ENCODE results near the gene CFAP161.

GRCh38 chr15:81196576-81197254 lies 62.6 kb downstream of the CFAP161 start, which contains the start of gene IL16:
- no peak for TF ChIP-seq POLR2AphosphoS5 (IDR thresholded peaks at IDR 0.05; ENCODE audit: low read depth, low read length)
- TF ChIP-seq TAF1 (IDR thresholded peaks at IDR 0.05; ENCODE audit: borderline replicate concordance, insufficient read depth, low read length) = no peak
- TF ChIP-seq, protein P1, sequence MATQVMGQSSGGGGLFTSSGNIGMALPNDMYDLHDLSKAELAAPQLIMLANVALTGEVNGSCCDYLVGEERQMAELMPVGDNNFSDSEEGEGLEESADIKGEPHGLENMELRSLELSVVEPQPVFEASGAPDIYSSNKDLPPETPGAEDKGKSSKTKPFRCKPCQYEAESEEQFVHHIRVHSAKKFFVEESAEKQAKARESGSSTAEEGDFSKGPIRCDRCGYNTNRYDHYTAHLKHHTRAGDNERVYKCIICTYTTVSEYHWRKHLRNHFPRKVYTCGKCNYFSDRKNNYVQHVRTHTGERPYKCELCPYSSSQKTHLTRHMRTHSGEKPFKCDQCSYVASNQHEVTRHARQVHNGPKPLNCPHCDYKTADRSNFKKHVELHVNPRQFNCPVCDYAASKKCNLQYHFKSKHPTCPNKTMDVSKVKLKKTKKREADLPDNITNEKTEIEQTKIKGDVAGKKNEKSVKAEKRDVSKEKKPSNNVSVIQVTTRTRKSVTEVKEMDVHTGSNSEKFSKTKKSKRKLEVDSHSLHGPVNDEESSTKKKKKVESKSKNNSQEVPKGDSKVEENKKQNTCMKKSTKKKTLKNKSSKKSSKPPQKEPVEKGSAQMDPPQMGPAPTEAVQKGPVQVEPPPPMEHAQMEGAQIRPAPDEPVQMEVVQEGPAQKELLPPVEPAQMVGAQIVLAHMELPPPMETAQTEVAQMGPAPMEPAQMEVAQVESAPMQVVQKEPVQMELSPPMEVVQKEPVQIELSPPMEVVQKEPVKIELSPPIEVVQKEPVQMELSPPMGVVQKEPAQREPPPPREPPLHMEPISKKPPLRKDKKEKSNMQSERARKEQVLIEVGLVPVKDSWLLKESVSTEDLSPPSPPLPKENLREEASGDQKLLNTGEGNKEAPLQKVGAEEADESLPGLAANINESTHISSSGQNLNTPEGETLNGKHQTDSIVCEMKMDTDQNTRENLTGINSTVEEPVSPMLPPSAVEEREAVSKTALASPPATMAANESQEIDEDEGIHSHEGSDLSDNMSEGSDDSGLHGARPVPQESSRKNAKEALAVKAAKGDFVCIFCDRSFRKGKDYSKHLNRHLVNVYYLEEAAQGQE (IDR thresholded peaks at IDR 0.05; ENCODE audit: insufficient read depth in 1 of 2, low read depth in 2 of 2, low read length in 2 of 2) = no peak
